H7 (cell line): ENCODE data around the gene PITHD1. TPM values are rescaled to one million over a fixed set of nuclear protein-coding genes. Genes with fewer than 3 reads are reported as not detected.
"Not testable (repeated sequence)": the region's sequence is repeated elsewhere in the genome, so short reads cannot be mapped to it uniquely, and the experiment has no call there.

ENCODE experiments used
- DNase-seq: peaks from one replicate; pipeline ENCODE4 v3.0.0; 2012
- H3K27me3 ChIP-seq: 2 replicates; pipeline ENCODE4 v1.6.0; 2011; ENCODE audit warnings: mild to moderate bottlenecking, low read length; ENCODE audit not compliant: control insufficient read depth, insufficient read depth
- H3K36me3 ChIP-seq: replicated peaks from 2 replicates; pipeline ENCODE4 v1.5.1; 2011; ENCODE audit warnings: low read length; ENCODE audit not compliant: control insufficient read depth, insufficient read depth
- H3K4me3 ChIP-seq: 2 replicates; pipeline ENCODE4 v1.5.1; 2011; ENCODE audit warnings: low read depth, mild to moderate bottlenecking, control low read depth, low read length, moderate library complexity; ENCODE audit not compliant: insufficient read depth
- total RNA-seq: library from RNA; depleted of rRNA; stranded (reverse); fragments of >200 nt; shearing (Covaris generic); gene quantifications from 2 replicates; pipeline ENCODE4 v1.2.3, GENCODE V29; 2014

Gene PITHD1
- total RNA-seq, 1 experiment from 2014 or later = 125 TPM

- Histone ChIP-seq H3K4me3 (peak within 1 kb of the TSS; percentile 73), H3K36me3 (peaks cover 11% of the 10 kb centered on the region), H3K27me3 (peaks cover 9% of the 10 kb centered on the region; the same call in 1 of the 2 replicates)
- DNase-seq = peak; percentile 93
Observed at GRCh38 chr1:23800400-23801337, 22.5 kb downstream of the PITHD1 start, which contains the start of gene GALE. Gene GALE, minus strand, starts transcription at chr1:23800754. Its CDS starts 1,747 bp downstream, at chr1:23799007.

GRCh38 chr1:23801338-23801748 is 23.1 kb downstream of the PITHD1 start:
- DNase-seq = peak; percentile 80
- Histone ChIP-seq H3K36me3 (peaks cover 9% of the 10 kb centered on the region), H3K27me3 (peaks cover 9% of the 10 kb centered on the region; the same call in 1 of the 2 replicates), H3K4me3 (peak overlapping the region; percentile 73)

GRCh38 chr1:23801876-23802275 is 23.7 kb downstream of the PITHD1 start:
- DNase-seq = no peak
- Histone ChIP-seq H3K4me3 (no peak overlapping the region), H3K36me3 (peaks cover 8% of the 10 kb centered on the region), H3K27me3 (peaks cover 9% of the 10 kb centered on the region; the same call in 1 of the 2 replicates)

GRCh38 chr1:23802809-23803342 is 24.7 kb downstream of the PITHD1 start:
- not testable (repeated sequence) for DNase-seq, H3K36me3 ChIP-seq, H3K4me3 ChIP-seq, H3K27me3 ChIP-seq

- no peak overlapping the region for H3K4me3 ChIP-seq
- no peak for DNase-seq
- no peaks in the 10 kb centered on the region; the same call in 1 of the 2 replicates for H3K36me3 ChIP-seq
- H3K27me3 ChIP-seq = peaks cover 9% of the 10 kb centered on the region; the same call in 1 of the 2 replicates
Observed at GRCh38 chr1:23803674-23804073, 25.5 kb downstream of the PITHD1 start.

- peak; percentile 39 for DNase-seq
- Histone ChIP-seq H3K27me3 (peaks cover 9% of the 10 kb centered on the region; the same call in 1 of the 2 replicates), H3K4me3 (no peak overlapping the region), H3K36me3 (no peaks in the 10 kb centered on the region)
Observed at GRCh38 chr1:23804183-23804835, 26.1 kb downstream of the PITHD1 start.

GRCh38 chr1:23805025-23805424 is 26.8 kb downstream of the PITHD1 start:
- no peak for DNase-seq
- no peak overlapping the region for H3K4me3 ChIP-seq
- peaks cover 9% of the 10 kb centered on the region; the same call in 1 of the 2 replicates for H3K27me3 ChIP-seq
- H3K36me3 ChIP-seq = no peaks in the 10 kb centered on the region

GRCh38 chr1:23806280-23806679 is 28.1 kb downstream of the PITHD1 start:
- no peak overlapping the region for H3K4me3 ChIP-seq
- H3K27me3 ChIP-seq = peaks cover 6% of the 10 kb centered on the region; the same call in 1 of the 2 replicates
- peak; percentile 16 for DNase-seq
- H3K36me3 ChIP-seq = no peaks in the 10 kb centered on the region

- no peak overlapping the region for H3K4me3 ChIP-seq
- H3K27me3 ChIP-seq = no peaks in the 10 kb centered on the region
- no peak for DNase-seq
- no peaks in the 10 kb centered on the region; the same call in 1 of the 2 replicates for H3K36me3 ChIP-seq
Observed at GRCh38 chr1:23807453-23807852, 29.2 kb downstream of the PITHD1 start.

GRCh38 chr1:23809751-23810171 is 31.5 kb downstream of the PITHD1 start:
- Histone ChIP-seq H3K36me3 (no peaks in the 10 kb centered on the region; the same call in 1 of the 2 replicates), H3K27me3 (no peaks in the 10 kb centered on the region), H3K4me3 (no peak overlapping the region)
- DNase-seq = peak; percentile 88

- Histone ChIP-seq H3K36me3 (no peaks in the 10 kb centered on the region; the same call in none of the 2 replicates), H3K27me3 (no peaks in the 10 kb centered on the region), H3K4me3 (no peak overlapping the region)
- peak; percentile 84 for DNase-seq
Observed at GRCh38 chr1:23810818-23811540, 32.8 kb downstream of the PITHD1 start.

GRCh38 chr1:23814016-23814415 is 35.8 kb downstream of the PITHD1 start:
- H3K4me3 ChIP-seq = no peak overlapping the region
- H3K27me3 ChIP-seq = no peaks in the 10 kb centered on the region
- DNase-seq = no peak

GRCh38 chr1:23816361-23816760 is 38.1 kb downstream of the PITHD1 start:
- H3K4me3 ChIP-seq = no peak overlapping the region
- peaks cover 2% of the 10 kb centered on the region for H3K36me3 ChIP-seq
- H3K27me3 ChIP-seq = no peaks in the 10 kb centered on the region
- no peak for DNase-seq

More at GRCh38 chr1:23814016-23814415, 35.8 kb downstream of the PITHD1 start:
- peaks cover 2% of the 10 kb centered on the region for H3K36me3 ChIP-seq

- Histone ChIP-seq H3K4me3 (no peak overlapping the region), H3K36me3 (peaks cover 2% of the 10 kb centered on the region), H3K27me3 (no peaks in the 10 kb centered on the region)
- DNase-seq = no peak
Observed at GRCh38 chr1:23816906-23817305, 38.7 kb downstream of the PITHD1 start.
